Right hindlimb (tissue), 1 donor: ENCODE results near the gene APOL4.
A peak's percentile ranks its signal among the peaks of the same experiment; 100 is the strongest.
"Not testable (repeated sequence)": the region's sequence is repeated elsewhere in the genome, so short reads cannot be mapped to it uniquely, and the experiment has no call there.

Experiments used
- DNase-seq: peaks from one replicate; pipeline ENCODE4 v3.0.0-alpha.2; 2018

The APOL4 gene, protein sequence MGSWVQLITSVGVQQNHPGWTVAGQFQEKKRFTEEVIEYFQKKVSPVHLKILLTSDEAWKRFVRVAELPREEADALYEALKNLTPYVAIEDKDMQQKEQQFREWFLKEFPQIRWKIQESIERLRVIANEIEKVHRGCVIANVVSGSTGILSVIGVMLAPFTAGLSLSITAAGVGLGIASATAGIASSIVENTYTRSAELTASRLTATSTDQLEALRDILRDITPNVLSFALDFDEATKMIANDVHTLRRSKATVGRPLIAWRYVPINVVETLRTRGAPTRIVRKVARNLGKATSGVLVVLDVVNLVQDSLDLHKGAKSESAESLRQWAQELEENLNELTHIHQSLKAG

DNA sequence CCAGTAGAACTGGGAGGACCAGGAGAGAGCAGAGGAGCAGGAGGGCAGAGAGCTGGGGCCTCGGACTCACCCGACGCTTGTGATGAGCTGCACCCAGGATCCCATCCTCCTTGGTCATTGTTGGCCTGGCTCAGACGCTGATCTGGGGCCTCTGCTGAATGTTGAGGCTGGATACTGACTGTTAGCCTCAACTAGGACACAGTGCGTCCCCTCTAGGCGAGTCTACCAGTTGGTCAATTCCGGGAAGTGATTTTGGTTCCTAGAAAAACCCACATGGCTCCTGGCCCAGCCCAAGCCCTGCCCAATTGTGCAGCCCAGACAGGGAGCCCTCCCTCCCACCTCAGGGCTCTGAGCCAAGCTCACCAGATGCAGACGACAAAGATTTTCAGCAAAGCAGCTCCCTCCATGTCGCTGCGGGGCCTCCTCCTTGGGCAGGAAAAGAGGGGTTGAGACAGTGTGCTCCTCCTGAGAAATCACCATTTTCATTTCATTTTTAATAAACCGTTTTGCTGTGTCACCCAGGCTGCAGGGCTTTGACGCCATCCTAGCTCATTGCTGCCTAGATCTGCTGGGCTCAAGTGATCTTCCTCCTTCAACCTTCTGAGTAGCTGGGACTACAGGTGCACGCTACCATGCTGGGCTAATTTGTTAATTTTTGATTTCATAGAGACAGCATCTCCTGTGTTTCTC lies at the start of gene APOL4:
Gene APOL4 (minus strand): TSS at position 180 of the 690 bp plus-strand sequence. CDS start 75 bp downstream, at position 105.
- peak; percentile 91 for DNase-seq

DNA sequence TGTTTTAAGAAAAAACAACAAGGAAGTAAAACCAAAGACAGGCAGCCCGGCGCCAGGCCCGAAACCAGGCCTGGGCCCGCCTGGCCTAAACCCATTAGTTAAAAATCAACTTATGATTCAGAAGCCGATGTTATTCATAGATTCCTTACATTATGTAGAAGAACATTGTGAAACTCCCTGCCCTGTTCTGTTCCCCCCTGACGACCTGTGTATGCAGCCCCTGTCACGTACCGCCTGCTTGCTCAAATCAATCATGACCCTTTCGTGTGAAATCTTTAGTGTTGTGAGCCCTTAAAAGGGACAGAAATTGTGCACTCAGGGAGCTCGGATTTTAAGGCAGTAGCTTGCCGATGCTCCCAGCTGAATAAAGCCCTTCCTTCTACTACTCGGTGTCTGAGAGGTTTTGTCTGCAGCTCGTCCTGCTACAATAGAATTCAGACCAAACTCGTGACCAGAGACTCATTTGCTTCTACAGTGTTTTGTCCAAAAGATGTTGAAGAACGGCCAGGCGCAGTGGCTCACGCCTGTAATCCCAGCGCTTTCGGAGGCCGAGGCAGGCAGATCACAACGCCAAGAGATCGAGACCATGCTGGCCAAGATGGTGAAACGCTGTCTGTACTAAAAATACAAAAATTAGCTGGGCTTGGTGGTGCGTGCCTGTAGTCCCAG lies 48.8 kb upstream of the APOL4 start:
- not testable (repeated sequence) for DNase-seq

DNA sequence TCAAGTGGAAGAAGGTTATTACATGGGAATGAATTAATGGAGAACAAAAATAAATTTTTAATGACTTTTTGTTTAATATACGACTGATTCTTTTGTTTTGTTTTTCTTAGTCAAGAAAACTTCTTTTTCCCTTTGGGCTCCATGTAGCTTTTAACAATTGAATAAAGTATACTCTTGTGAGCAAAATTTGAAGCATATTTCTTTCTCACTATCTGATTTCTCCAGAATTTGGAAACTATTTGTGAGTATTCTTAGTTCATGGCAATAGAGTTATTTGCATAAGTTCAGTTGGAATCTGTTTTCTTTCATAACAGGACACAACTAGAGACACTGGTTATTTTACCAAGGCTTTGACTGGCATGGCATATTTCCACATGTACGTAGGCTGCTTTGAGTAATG lies 47.6 kb upstream of the APOL4 start:
- DNase-seq = no peak

DNA sequence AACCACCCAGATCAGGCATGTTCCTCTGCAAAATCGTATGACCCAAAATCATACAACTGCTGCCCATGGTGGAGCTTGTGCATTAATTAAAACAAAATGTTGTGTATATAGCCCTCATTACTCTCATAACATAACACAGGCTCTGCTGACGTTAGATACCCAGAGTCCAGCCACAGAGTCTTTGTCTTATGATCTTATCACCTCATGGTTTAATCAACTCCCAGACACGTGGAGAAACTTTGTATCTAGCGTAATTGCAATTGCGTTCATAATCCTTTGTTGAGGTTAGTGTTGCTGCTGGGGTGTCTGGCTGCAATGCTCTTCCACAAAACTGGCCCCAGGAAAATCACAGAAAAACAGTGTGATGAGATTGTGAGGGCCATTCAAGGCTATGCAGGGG lies 46.3 kb upstream of the APOL4 start:
- DNase-seq = no peak

DNA sequence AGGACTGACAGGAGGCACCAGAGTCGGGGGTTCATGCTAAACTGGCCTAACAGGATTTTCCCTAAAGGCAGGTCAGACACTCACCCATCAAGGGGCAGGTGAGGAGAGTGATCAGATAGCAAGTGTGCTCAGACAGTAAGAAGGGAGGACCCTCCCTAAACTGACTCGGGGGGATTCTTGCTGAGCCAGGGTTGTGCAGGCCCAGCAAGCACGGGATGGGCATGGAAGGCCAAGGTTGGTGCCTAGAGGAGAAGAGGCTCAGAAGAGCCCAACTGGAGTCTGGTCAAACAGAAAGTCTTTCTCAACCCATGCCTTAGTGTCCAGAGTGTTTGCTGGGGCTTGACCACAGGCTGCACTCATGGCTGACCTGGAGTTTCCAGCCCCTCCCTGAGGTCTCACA lies 45.1 kb upstream of the APOL4 start:
- no peak for DNase-seq

DNA sequence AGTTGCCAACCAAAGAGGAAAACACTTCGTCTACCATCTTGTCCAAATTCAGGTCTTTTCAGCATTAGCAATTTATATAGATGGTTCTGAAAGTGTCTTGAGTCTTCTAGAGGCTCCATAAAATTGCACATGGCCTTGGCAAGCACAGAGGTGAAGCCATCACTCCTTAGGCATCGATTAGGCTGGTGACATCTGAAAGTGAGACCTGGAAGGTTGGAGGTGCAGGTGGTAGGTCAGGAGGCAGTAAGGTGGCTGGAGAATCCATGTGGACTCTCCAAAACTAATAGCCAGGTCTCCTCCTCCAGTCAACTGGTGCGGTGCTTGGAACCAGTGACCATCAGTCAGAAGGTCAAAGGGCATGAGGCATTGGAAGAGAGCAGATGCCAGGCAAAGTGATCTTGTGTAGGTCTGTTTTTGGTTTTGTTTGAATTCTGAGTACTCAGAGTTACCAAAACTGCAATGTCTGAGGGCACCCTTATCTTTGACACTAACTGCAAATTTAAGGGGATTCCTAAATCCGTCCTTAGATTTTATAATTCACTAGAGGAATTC lies 44.3 kb upstream of the APOL4 start:
- DNase-seq = no peak

DNA sequence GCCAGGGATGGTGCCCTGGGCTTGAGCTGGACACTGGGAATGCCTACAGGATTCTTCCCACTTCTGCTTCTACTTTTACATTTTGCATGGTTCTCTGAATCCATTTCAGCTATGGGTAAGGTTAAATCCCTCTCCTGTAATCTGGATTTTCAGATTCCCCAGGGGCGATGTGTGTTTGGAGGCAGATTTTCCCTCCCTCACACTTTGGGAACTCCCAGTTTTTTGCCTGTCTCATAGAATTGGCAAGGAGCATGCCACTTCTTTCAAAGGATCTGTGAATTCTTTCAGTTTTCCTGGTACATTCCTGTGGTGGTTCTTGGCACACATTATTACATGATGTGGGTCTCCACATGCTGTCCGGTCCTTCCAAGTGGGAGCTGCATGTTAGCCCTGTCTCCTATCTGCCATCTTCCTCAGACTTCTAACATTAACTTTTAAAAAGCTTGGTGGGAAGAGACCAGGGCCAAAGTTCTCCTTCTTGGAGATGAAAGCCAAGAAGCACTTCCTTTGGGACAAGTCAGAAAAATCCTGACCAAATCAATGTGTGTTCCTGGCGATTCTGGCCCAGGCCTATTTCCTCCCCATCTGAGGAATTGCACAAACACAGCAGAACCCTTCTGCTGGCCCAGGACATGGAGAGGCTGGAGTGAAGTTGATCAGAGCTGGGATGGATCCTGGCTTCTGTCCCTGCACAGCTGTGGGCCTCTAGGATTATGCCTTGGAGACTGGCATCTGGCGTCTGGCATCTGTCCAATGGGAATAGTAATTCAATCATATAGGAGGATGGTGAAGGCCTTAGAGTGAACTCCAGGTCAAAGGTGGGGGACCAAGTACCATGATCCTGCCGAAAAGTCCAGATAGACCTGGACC lies 43.1 kb upstream of the APOL4 start:
- peak; percentile 56 for DNase-seq

DNA sequence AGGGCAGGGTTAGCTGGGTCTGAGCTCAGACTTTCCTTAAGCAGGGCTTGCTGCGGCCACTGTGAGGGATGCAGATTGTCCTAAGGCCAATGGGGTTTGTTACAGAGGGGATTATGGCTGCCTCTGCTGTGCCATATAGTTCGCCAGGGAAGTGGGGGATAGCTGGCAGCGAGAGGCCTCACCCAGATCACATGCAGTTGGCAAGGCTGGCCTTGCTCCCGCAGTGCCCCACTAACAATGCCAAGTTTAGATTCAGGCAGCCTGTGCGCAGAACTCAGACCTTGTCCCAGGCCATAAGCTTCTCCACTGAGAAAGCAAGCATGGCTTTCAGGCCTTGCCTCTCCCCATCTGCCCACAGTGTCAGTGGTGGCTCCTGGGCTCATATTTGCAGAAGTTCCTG lies 42.4 kb upstream of the APOL4 start:
- DNase-seq = no peak

DNA sequence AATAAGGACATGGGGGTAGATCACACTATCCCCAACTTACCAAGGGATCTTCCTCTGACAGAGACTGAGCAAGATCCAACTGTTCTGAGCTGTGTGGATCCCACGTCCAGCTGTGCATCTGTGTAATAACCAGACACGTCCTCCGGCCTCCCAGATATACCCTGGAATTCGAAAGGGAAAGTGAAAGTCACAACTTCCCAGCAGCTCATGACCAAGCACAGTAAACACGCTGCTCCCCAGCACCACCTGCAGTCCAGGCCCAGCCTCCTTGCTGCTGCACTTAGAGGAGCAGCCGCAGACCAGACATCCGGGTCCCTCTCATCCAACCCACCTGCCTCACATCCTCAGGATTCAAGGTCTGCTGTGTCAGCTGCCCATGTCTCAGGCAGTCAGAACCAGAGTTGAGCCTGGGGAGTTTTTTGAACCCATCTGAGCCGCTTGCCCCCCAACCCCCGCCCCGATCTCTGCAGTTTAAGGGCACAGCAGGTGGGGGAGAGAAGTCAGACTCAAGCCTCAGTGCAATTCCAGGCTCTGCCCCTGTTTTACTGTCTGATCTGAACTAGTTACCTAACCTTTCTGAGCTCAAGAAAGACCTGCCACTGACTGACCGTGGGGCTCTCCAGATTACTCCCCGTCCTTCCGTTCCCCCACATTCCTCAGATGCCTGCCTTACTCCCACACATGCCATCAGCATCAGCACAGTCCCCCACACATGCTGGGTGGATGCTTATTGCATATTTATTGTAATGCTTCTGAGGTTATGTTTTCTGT lies 38.0 kb upstream of the APOL4 start, which contains the start of gene APOL2:
Gene APOL2 (minus strand): TSS at position 127 of the 771 bp plus-strand sequence. CDS start 6,365 bp downstream, outside the sequence.
- peak; percentile 94 for DNase-seq

DNA sequence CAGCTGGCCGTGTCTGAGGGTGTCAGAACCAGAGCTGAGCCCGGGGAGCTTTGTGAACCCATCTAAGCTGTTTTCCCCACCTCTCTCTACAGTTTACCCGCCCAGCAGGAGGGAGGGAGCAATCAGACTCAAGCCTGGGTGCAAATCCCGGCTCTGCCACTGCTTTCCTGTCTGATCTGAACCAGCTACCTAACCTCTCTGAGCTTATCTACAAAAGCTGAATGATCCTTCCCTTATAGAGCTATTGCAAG lies 37.5 kb upstream of the APOL4 start:
- no peak for DNase-seq

DNA sequence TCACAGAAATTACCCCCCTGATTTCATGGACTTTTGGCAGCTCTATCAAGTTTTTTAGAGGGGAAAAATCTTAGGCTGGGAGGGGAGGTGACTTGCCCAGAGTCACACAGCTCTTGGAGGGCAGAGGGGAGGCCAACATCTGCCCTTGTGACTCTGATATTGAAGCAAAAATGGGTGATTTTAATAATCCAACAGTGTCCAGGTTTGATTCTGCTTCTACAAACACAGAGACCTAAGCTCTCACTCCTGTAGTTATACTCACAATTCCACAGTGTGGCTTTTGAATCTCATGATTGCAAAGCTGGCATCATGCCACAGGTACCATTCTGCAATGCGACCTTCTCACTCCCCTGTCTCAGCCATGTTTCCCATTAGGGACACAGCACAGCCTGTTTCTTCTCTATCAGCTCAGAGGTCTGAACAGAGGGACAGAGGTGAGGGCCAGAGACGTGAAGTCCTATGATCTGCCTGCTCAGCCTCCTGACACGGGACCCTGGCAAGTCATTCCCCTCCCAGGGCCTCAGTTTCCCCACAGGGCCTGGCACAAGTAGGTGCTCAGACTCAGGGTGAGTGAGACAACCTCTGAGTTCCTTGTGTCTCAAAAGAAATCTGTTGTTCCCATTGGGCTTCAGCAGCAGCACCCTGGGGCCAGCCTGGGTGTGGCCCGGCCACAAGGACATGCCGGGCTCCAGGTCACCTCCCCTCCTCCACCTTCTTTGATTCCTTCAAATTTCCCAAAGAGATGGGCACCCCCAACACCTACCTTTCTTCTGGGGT lies 37.0 kb upstream of the APOL4 start:
- DNase-seq = no peak

DNA sequence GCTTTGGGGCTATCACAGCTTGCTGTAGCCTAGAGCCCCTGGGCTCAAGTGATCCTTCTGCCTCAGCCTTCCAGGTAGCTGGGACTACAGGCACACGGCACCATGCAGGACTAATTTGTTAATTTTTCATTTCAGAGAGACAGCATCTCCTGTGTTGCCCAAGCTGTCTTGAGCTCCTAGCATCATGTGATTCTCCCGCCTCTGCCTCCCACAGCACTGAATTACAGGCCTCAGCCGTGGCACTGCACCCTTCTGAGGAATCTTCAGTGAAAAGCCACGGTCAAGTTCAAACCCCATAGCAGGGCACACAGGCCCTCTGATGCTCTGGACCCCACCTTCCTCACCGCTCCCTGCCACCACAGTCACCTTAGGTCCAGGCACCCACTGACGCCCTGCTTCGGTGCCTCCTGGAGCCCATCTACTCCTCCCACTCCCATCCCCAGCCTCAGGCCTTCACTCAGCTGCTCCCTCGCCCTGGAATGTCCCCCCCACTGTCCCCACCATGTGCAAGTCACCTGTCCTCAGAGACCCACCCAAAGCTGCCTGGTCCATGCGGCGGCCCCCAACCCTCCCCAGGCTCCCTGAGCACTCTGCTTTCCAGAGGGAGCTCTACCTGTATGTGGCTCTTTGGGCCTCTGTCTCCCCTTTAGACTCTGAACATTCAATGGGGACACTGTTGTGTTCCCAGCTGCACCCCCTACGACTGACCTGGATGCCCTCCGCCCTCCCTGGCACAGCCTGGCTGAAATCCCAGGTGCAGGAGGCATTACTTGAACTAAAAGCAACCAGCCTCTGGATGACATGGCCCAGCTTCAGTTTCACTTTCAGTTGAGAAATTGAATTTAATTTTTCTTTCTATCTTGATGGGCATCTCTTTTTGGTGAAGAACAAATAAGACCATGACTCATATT lies 36.1 kb upstream of the APOL4 start:
- no peak for DNase-seq

DNA sequence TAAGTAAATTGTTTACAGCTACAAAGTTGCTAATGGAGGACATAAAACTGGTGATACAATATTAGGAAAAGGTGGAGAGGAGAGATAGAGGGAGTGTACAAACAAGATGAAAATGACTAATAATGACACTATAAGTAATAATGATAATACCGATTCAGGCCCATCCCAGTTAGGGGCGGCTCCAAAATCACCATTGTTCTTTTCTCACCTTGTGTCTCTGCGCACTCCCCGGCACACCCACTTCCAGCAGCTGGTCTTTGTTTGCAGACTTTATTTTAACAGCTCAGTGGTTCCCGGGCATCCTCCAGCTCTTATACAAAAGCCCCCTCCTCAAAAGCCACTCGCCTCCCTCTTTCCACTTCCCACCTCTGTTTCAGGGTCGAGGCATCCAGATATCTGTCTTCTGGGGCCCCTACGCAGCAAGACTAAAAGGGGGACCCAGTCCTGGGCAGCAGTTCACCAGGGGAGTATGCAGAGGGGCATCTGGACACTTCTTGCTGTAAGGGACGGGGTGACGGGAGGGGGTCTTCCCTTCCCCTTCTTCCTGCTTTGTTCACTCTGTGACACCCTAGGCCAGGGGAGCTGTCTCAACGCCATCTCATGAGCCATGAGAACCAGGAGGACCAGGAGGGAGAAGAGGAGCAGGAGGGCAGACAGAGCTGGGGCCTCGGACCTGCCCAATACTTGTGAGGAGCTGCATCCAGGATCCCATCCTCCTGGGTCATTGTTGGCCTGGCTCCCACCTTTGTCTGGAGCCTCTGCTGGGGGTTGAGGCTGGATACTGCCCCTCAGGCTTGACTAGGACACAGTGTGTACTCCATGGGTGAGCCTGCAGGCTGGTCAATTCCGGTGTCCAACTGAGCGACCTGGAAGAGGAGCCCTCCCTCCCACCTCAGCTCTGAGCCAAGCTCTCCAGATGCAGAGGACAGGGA lies 35.0 kb upstream of the APOL4 start:
- DNase-seq = no peak

DNA sequence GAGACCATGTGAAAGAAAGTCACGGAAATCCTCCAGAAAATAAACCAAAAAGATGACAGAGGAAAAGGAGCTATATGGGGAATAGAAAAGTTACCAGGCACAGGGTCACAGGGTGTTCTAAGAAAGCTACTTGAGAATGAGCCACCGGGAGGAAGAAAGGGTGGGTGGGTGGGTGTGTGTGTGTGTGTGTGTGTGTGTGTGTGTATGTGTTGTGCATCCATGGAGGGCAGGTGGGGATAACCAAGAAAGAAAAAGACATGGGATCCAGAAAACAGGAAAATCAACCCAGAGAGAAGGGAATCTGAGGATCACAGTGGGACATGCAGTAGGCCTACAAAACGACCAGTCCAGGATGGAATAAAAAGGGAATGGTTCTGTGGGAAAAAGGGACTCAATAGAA lies 34.0 kb upstream of the APOL4 start:
- no peak for DNase-seq

DNA sequence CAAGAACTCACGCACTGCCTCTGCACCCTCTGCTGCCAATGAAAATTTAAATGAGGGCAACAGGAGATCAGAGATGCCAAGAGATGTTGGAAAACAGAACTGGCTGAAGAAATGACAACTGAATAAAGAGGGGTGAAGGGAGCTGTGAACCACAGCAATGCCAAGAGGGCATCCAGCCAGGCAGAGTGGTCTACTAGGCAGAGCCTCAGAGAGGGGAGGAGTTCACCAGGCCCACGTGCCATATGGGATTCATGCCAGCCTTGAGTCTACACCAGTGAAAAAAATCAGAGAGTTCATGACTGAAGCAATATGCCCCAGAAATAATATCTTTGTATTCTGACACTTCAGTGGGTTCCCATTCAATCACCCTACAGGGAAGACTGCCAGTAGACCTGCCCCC lies 33.3 kb upstream of the APOL4 start:
- DNase-seq = no peak

DNA sequence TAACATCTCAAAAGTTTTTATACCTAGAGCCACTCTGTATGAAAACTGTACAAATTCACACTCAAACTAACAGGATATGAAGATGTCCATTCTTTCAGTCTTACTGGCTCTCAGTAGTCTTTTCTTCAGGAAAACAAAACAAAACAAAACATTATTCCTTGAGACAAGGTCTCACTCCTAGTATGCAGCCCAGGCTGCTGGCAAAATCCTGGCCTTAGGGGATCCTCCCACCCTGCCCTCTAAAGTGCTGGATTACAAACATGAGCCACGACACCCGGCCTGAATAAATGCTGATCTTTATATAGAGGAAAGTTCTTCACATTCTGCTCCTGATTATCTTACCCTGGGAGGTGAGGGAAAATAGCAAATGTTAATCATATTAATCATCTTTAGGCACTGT lies 32.6 kb upstream of the APOL4 start:
- no peak for DNase-seq

DNA sequence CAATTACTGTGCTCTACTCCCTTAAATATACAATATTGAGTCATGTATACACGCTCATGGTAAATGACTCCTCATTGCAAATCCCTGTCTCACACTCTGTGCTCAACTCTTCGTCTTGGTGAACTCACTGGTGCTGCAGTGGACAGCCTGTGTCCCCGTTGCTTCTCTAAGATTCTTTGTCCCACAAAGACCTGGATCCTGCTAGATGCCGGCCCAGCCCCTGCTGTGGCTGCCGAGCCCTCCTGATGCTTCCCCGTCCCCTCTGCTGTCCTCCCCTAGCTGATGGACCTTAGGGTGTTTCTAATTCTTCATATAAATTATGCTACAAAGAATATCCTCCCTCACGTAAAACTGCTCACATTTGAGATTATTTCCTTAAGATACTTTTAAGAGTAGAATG lies 32.2 kb upstream of the APOL4 start:
- no peak for DNase-seq

DNA sequence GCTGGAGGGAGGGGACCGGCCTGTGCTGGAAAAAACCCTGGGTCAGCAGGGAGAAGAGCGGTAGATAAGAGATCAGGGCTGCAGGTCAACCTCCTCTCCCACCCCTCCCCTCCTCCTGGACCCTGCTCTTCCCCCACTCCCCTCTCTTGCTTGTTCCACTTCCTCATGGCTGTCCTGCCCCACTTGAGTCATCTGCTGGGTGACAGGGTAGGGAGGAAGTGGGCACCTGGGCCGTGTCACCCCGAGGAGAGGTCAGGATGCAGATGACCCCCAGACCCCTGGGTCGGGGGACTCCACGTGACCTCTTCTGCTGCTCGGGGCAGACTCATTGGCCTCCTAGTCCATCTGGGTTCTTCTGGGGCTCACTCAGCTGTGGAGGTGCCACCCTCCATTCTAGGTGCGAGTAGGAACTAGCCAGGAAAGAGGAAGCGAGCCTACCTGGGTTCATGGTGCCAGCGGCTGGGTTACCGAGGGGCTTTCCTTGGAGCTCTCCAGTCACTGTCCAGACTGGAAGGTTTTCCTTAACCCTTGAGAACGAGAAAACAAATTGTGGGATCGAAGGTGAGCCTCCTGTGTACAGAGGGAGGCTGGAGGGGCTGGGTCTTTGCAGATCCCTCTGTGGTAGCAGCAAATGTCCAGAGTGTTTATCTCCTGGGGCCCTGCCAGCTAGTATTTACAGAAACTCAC lies 31.2 kb upstream of the APOL4 start:
- DNase-seq = no peak
